ENCODE results near the gene DENND1A. TPM values are rescaled to one million over a fixed set of nuclear protein-coding genes. Genes with fewer than 3 reads are reported as not detected.

DENND1A gene
- total RNA-seq, 4 donors from 2014 or later: 20.9 to 33.6 (median 23.7) TPM

DNA sequence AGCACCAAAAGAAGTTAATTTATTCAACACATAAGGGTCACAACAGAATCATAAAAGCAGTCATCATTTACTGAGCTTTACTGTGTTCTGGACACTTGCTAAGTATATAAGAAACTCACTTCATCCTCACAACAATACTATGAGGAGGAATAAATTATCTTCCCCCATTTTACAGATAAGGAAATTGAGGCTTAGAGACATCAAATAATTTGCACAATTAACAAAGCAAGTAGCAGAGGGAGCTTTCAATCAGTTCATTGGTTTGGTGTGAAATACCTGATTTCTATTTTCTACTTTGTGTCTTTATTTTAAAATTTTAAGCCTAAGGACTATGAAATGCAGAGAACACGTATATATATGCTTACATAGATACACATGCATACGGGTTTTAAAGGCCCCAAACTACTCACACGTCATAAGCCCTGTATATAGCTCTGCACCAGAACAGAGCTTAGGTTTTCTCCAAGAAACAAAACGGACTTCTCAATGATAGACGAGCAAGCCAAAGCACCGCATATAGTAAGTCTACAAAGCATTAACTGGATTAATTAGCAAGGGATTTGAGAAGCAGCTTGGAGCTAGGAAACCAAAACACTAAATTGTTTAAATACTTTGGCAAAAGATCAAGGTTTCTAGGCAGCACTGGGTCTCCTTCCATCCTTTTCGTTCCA is 95.6 kb downstream of the DENND1A start:
- peaks cover 0 to 18% (median 4%) of the 10 kb centered on the region in 3 donors for H3K4me1 ChIP-seq
- ATAC-seq: no peak
- H3K27ac ChIP-seq: no peak overlapping the region
- WGBS, 2 donors (ENCODE audit: low coverage in 1 of 2): 23 to 30% methylated on average over 7 of the region's 7 CpGs
- TF ChIP-seq, protein P1, sequence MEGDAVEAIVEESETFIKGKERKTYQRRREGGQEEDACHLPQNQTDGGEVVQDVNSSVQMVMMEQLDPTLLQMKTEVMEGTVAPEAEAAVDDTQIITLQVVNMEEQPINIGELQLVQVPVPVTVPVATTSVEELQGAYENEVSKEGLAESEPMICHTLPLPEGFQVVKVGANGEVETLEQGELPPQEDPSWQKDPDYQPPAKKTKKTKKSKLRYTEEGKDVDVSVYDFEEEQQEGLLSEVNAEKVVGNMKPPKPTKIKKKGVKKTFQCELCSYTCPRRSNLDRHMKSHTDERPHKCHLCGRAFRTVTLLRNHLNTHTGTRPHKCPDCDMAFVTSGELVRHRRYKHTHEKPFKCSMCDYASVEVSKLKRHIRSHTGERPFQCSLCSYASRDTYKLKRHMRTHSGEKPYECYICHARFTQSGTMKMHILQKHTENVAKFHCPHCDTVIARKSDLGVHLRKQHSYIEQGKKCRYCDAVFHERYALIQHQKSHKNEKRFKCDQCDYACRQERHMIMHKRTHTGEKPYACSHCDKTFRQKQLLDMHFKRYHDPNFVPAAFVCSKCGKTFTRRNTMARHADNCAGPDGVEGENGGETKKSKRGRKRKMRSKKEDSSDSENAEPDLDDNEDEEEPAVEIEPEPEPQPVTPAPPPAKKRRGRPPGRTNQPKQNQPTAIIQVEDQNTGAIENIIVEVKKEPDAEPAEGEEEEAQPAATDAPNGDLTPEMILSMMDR (IDR thresholded peaks at IDR 0.05): no peak
- TF ChIP-seq POLR2AphosphoS5 (IDR thresholded peaks at IDR 0.05) (no peak), EP300 (IDR thresholded peaks at IDR 0.05) (no peak), POLR2A (IDR thresholded peaks at IDR 0.05) (no peak)
- no peak overlapping the region for H3K4me3 ChIP-seq
- H3K27me3 ChIP-seq: no peaks in the 10 kb centered on the region
- H3K9me3 ChIP-seq: no peaks in the 10 kb centered on the region
- H3K36me3 ChIP-seq: no peaks in the 10 kb centered on the region

DNA sequence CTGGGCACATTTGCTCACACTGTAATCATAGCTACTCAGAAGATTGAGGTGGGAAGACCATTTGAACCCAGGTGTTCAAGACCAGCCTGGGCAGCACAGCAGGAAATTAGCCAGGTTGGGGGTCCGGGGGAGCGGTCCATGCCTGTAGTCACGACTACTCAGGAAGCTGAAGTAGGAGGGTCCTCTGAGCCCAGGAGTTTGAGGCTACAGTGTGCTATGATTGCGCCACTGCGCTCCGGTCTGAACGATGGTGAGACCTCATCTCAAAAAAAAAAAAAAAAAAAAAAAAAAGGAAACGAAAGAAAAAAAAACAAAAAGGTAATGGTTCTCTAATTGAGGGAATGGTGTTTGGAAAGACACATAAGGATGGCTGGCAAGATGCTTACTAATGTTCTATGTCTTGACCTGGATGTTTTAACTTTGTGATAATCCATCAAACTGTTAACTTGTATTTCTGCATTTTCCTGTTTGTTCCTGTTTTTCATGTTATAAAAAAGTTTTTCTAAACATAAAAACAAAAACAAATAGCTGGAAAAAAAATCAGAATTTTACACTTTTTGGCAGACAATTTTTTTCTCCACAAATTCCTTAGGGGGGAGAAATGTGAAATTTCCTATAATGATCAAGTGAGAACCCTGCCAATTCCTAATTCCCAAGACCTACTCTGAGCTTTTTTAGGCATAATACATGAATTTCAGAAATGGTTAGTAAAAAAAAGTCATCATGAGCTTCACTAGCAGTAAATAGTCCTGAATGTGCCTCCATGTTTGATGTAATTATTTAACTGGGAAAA is 96.9 kb downstream of the DENND1A start:
- Histone ChIP-seq H3K27me3 (no peaks in the 10 kb centered on the region), H3K4me3 (no peak overlapping the region), H3K27ac (no peak overlapping the region), H3K9me3 (peaks cover 0 to 12% (median 0%) of the 10 kb centered on the region in 3 donors), H3K4me1 (peaks cover 0 to 18% (median 4%) of the 10 kb centered on the region in 3 donors), H3K36me3 (no peaks in the 10 kb centered on the region)
- TF ChIP-seq EP300 (IDR thresholded peaks at IDR 0.05) (no peak), POLR2A (IDR thresholded peaks at IDR 0.05) (no peak), POLR2AphosphoS5 (IDR thresholded peaks at IDR 0.05) (no peak)
- TF ChIP-seq, protein P1 (IDR thresholded peaks at IDR 0.05): no peak
- WGBS, 2 donors (ENCODE audit: low coverage in 1 of 2): 82 to 83% methylated on average over 1 to 5 of the region's 8 CpGs
- ATAC-seq: no peak

DNA sequence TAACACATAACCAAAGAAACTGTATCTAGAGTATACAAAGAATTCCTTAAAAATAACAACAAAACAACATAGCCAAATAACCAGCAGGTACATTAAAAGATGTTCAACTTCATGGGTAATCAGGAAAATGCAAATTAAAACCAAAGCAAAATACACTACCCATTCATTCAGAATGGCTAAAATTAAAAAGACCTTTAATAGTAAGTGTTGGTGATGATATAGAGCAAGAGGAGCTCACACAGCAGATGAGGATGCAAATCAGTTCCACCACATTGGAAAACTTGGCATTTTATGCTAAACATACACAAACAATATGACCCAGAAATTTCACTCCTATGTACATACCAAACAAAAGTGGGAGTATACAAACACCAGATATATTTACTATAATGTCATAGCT is 97.8 kb downstream of the DENND1A start:
- no peaks in the 10 kb centered on the region for H3K36me3 ChIP-seq
- ATAC-seq: no peak

DNA sequence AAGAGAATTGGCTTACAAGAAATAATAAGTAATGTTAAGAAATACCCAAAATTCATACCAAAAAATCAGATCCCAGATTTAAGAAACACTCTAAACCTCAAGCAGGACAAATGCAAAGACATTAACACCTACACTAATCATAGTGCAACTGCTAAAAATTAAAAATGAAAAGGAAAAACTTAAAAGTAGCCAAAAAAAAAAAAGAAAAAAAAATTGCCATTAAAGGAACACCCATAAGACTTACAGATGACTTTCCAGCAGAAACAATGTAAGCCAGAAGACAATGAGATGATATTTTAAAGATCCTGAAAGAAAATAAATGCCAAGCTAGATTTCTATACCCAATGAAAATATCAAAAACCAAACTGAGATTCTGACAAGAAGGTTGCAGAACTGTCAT is 101.5 kb downstream of the DENND1A start:
- Histone ChIP-seq H3K4me1 (no peaks in the 10 kb centered on the region), H3K27ac (no peak overlapping the region), H3K4me3 (no peak overlapping the region), H3K36me3 (no peaks in the 10 kb centered on the region), H3K27me3 (no peaks in the 10 kb centered on the region), H3K9me3 (peaks cover 0 to 19% (median 0%) of the 10 kb centered on the region in 3 donors)
- TF ChIP-seq POLR2A (IDR thresholded peaks at IDR 0.05) (no peak), POLR2AphosphoS5 (IDR thresholded peaks at IDR 0.05) (no peak), EP300 (IDR thresholded peaks at IDR 0.05) (no peak)
- TF ChIP-seq, protein P1 (IDR thresholded peaks at IDR 0.05): no peak
- ATAC-seq: no peak

More for the DNA sequence above, 97.8 kb downstream of the DENND1A start:
- peaks cover 0 to 19% (median 0%) of the 10 kb centered on the region in 3 donors for H3K9me3 ChIP-seq
- TF ChIP-seq, protein P1 (IDR thresholded peaks at IDR 0.05): no peak
- TF ChIP-seq POLR2AphosphoS5 (IDR thresholded peaks at IDR 0.05): no peak
- no peak for TF ChIP-seq POLR2A (IDR thresholded peaks at IDR 0.05)
- no peak for TF ChIP-seq EP300 (IDR thresholded peaks at IDR 0.05)
- H3K27me3 ChIP-seq: no peaks in the 10 kb centered on the region
- peaks cover 0 to 18% (median 4%) of the 10 kb centered on the region in 3 donors for H3K4me1 ChIP-seq
- no peak overlapping the region for H3K27ac ChIP-seq
- H3K4me3 ChIP-seq: no peak overlapping the region
